H9 (cell line): ENCODE data around the gene EFNA1. TPM values are rescaled to one million over a fixed set of nuclear protein-coding genes. Genes with fewer than 3 reads are reported as not detected.

Source experiments
- DNase-seq: peaks from one replicate; pipeline ENCODE4 v3.0.0-alpha.2; 2017
- H2AFZ ChIP-seq: one replicate; pipeline ENCODE4 v1.6.1; 2013; ENCODE audit warnings: mild to moderate bottlenecking, low read length, control low read depth, moderate library complexity
- H2AK5ac ChIP-seq: 2 replicates; pipeline ENCODE4 v1.6.1; 2013; ENCODE audit warnings: low read length, control low read depth, mixed read lengths; ENCODE audit not compliant: insufficient read length
- H2BK120ac ChIP-seq: one replicate; pipeline ENCODE4 v1.6.1; 2013; ENCODE audit warnings: low read depth, mild to moderate bottlenecking, low read length, control low read depth, inconsistent platforms; ENCODE audit not compliant: poor library complexity, severe bottlenecking
- H2BK12ac ChIP-seq: 2 replicates; pipeline ENCODE4 v1.6.1; 2013; ENCODE audit warnings: low read length, control low read depth, mixed read lengths, low read depth; ENCODE audit not compliant: insufficient read length
- H2BK15ac ChIP-seq: 2 replicates; pipeline ENCODE4 v1.6.1; 2013; ENCODE audit warnings: low read depth, low read length, control low read depth
- H2BK20ac ChIP-seq: one replicate; pipeline ENCODE4 v1.6.1; 2013; ENCODE audit warnings: low read depth, mild to moderate bottlenecking, low read length, control low read depth, inconsistent platforms; ENCODE audit not compliant: poor library complexity, severe bottlenecking
- H2BK5ac ChIP-seq: 2 replicates; pipeline ENCODE4 v1.6.1; 2013; ENCODE audit warnings: low read length, control low read depth, mixed read lengths; ENCODE audit not compliant: insufficient read length
- H3K14ac ChIP-seq: 2 replicates; pipeline ENCODE4 v1.6.1; 2013; ENCODE audit warnings: low read length, control low read depth; ENCODE audit not compliant: insufficient read depth
- H3K18ac ChIP-seq: 2 replicates; pipeline ENCODE4 v1.6.1; 2013; ENCODE audit warnings: low read depth, mild to moderate bottlenecking, mixed read lengths, low read length, control low read depth; ENCODE audit not compliant: insufficient read length
- H3K23ac ChIP-seq: 2 replicates; pipeline ENCODE4 v1.6.1; 2013; ENCODE audit warnings: low read length, control low read depth, mixed read lengths, low read depth; ENCODE audit not compliant: insufficient read length
- H3K23me2 ChIP-seq: 2 replicates; pipeline ENCODE4 v1.6.1; 2013; ENCODE audit warnings: low read depth, mild to moderate bottlenecking, mixed read lengths, low read length, control low read depth; ENCODE audit not compliant: insufficient read length, poor library complexity, severe bottlenecking
- H3K27ac ChIP-seq: 2 replicates; pipeline ENCODE4 v1.5.1; 2013; ENCODE audit warnings: low read length, control low read depth, mixed read lengths, low read depth; ENCODE audit not compliant: insufficient read length
- H3K27me3 ChIP-seq: 2 replicates; pipeline ENCODE4 v1.6.1; 2013; ENCODE audit warnings: low read length, control low read depth, inconsistent platforms; ENCODE audit not compliant: insufficient read depth
- H3K4ac ChIP-seq: 2 replicates; pipeline ENCODE4 v1.6.1; 2013; ENCODE audit warnings: low read depth, mild to moderate bottlenecking, control low read depth, inconsistent platforms, low read length, moderate library complexity
- H3K4me1 ChIP-seq: 2 replicates; pipeline ENCODE4 v1.6.1; 2013; ENCODE audit warnings: low read length, control low read depth, inconsistent platforms; ENCODE audit not compliant: insufficient read depth
- H3K4me2 ChIP-seq: 2 replicates; pipeline ENCODE4 v1.6.1; 2013; ENCODE audit warnings: low read length, control low read depth, mixed read lengths; ENCODE audit not compliant: insufficient read length, insufficient read depth
- H3K56ac ChIP-seq: 2 replicates; pipeline ENCODE4 v1.6.1; 2013; ENCODE audit warnings: low read depth, mild to moderate bottlenecking, mixed read lengths, low read length, control low read depth; ENCODE audit not compliant: insufficient read length
- H3K79me1 ChIP-seq: 2 replicates; pipeline ENCODE4 v1.6.1; 2013; ENCODE audit warnings: low read depth, mild to moderate bottlenecking, moderate library complexity, low read length, control low read depth, inconsistent platforms; ENCODE audit not compliant: insufficient read depth, poor library complexity, severe bottlenecking
- H3K79me2 ChIP-seq: 2 replicates; pipeline ENCODE4 v1.6.1; 2013; ENCODE audit warnings: low read length, control low read depth, inconsistent platforms; ENCODE audit not compliant: insufficient read depth
- H3K9ac ChIP-seq: 2 replicates; pipeline ENCODE4 v1.6.1; 2013; ENCODE audit warnings: low read length, control low read depth, mixed read lengths; ENCODE audit not compliant: insufficient read length; ENCODE audit errors: extremely low read depth
- H3K9me3 ChIP-seq: one replicate; pipeline ENCODE4 v1.6.1; 2013; ENCODE audit warnings: low read depth, low read length, inconsistent platforms; ENCODE audit not compliant: control insufficient read depth
- H3T11ph ChIP-seq: one replicate; pipeline ENCODE4 v1.6.1; 2013; ENCODE audit warnings: mild to moderate bottlenecking, low read length, control low read depth, inconsistent platforms
- H4K20me1 ChIP-seq: one replicate; pipeline ENCODE4 v1.6.1; 2013; ENCODE audit not compliant: control insufficient read depth, insufficient read length, insufficient read depth
- H4K5ac ChIP-seq: 2 replicates; pipeline ENCODE4 v1.6.1; 2013; ENCODE audit warnings: low read depth, mild to moderate bottlenecking, mixed read lengths, low read length, control low read depth; ENCODE audit not compliant: insufficient read length
- H4K8ac ChIP-seq: replicated peaks from 2 replicates; pipeline ENCODE4 v1.6.1; 2013; ENCODE audit warnings: low read length, control low read depth, mixed read lengths, low read depth; ENCODE audit not compliant: insufficient read length
- H4K91ac ChIP-seq: 2 replicates; pipeline ENCODE4 v1.6.1; 2013; ENCODE audit warnings: low read depth, mild to moderate bottlenecking, moderate library complexity, mixed read lengths, low read length, control low read depth; ENCODE audit not compliant: insufficient read length
- H3K27ac Mint-ChIP-seq, 3 experiments: 2 replicates in 2 of 3; 3 replicates in 1 of 3; pipeline ENCODE4 v1.8.0; 2020 to 2021; ENCODE audit warnings: mixed read lengths in 3 of 3, mild to moderate bottlenecking in 1 of 3, moderate library complexity in 1 of 3
- H3K27me3 Mint-ChIP-seq: 2 replicates; pipeline ENCODE4 v1.8.0; 2021; ENCODE audit warnings: low read depth, mild to moderate bottlenecking, moderate library complexity, mixed read lengths
- H3K36me3 Mint-ChIP-seq, 3 experiments: 2 replicates in 2 of 3; 3 replicates in 1 of 3; pipeline ENCODE4 v1.8.0; 2020 to 2021; ENCODE audit warnings: low read depth in 3 of 3, mixed read lengths in 3 of 3; ENCODE audit not compliant: insufficient read depth in 1 of 3
- H3K4me1 Mint-ChIP-seq, 2 experiments: 2 replicates each; pipeline ENCODE4 v1.8.0; 2020; ENCODE audit warnings: mixed read lengths in 2 of 2
- H3K4me3 Mint-ChIP-seq, 2 experiments: 2 replicates in 1 of 2; 3 replicates in 1 of 2; pipeline ENCODE4 v1.8.0; 2020 to 2021; ENCODE audit warnings: mild to moderate bottlenecking in 2 of 2, mixed read lengths in 2 of 2, moderate library complexity in 1 of 2
- H3K9me3 Mint-ChIP-seq, 2 experiments: 2 replicates in 1 of 2; 3 replicates in 1 of 2; pipeline ENCODE4 v1.8.0; 2020; ENCODE audit warnings: mild to moderate bottlenecking in 2 of 2, mixed read lengths in 2 of 2, moderate library complexity in 1 of 2
- CTCF ChIP-seq: fragments of 200-600 bp; sonication (generic); conservative IDR thresholded peaks from 3 replicates; pipeline ENCODE4 v1.8.0; 2021; ENCODE audit warnings: antibody characterized with exemption, mild to moderate bottlenecking
- WGBS: extraction: QIAGEN DNeasy Blood & Tissue Kit; methylation state at CpG from one replicate; pipeline ENCODE4 v1.1.7; 2013; ENCODE audit warnings: missing lambda C conversion rate, low lambda C conversion rate, mixed read lengths; ENCODE audit not compliant: insufficient read length; ENCODE audit errors: extremely low coverage; 5-methylcytosine and 5-hydroxymethylcytosine counted together
- total RNA-seq: library from RNA; stranded (reverse); gene quantifications from 2 replicates; pipeline ENCODE4 v1.2.1, GENCODE V29; 2021

The EFNA1 gene
- total RNA-seq, 1 experiment from 2014 or later: 1.4 TPM

- Histone ChIP-seq H3K4ac (no peak overlapping the region), H3K56ac (no peak overlapping the region), H3K4me2 (no peak overlapping the region), H2BK12ac (no peak overlapping the region), H3K9me3 (no peaks in the 10 kb centered on the region), H2BK15ac (no peak overlapping the region), H4K91ac (no peak overlapping the region), H3K23ac (no peak overlapping the region), H3K79me2 (no peaks in the 10 kb centered on the region), H3K4me1 (peaks cover 3% of the 10 kb centered on the region), H2BK120ac (no peak overlapping the region), H3K9ac (no peak overlapping the region), H3K27ac (no peak overlapping the region), H3K14ac (no peak overlapping the region), H3K18ac (no peak overlapping the region), H4K20me1 (no peaks in the 10 kb centered on the region), H2BK20ac (no peak overlapping the region), H2AK5ac (no peak overlapping the region), H4K8ac (no peak overlapping the region), H3T11ph (no peak overlapping the region), H3K79me1 (no peaks in the 10 kb centered on the region), H4K5ac (no peak overlapping the region), H3K27me3 (no peaks in the 10 kb centered on the region), H3K23me2 (no peaks in the 10 kb centered on the region), H2BK5ac (no peak overlapping the region), H2AFZ (no peak overlapping the region)
- H3K9me3 Mint-ChIP-seq: peaks cover 0 to 2% of the 10 kb centered on the region in 2 experiments; a peak in 1 of 5 replicates
- TF ChIP-seq CTCF: no peak
- H3K4me1 Mint-ChIP-seq: peaks cover 17 to 31% of the 10 kb centered on the region in 2 experiments
- no peak overlapping the region for H3K4me3 Mint-ChIP-seq
- H3K36me3 Mint-ChIP-seq: peaks cover 19 to 41% (median 37%) of the 10 kb centered on the region in 3 experiments; a peak in 6 of 7 replicates
- no peak overlapping the region; a peak in 2 of 7 replicates for H3K27ac Mint-ChIP-seq
- no peak for DNase-seq
- no CpG with 5 or more reads among the region's 4 CpGs for whole genome bisulfite sequencing
- peaks cover 1% of the 10 kb centered on the region; the same call in 1 of the 2 replicates for H3K27me3 Mint-ChIP-seq
Observed at GRCh38 chr1:155184351-155184811, 56.7 kb downstream of the EFNA1 start.

Other genes with a start within 250 kb of the EFNA1 start
- 26.3 and 30.2 TPM in 2 replicates for gene PMVK, start 191.2 kb upstream of the EFNA1 start, total RNA-seq
- 21.6 and 22.5 TPM in 2 replicates for gene PBXIP1, start 171.8 kb upstream of the EFNA1 start, total RNA-seq
- gene PYGO2, start 166.1 kb upstream of the EFNA1 start, total RNA-seq: 38.7 and 39.5 TPM in 2 replicates
- 168 and 173 TPM in 2 replicates for gene SHC1, start 157.1 kb upstream of the EFNA1 start, total RNA-seq
- 279 and 283 TPM in 2 replicates for gene CKS1B, start 153.2 kb upstream of the EFNA1 start, total RNA-seq
- gene FLAD1, start 144.5 kb upstream of the EFNA1 start, total RNA-seq: 97.0 and 102 TPM in 2 replicates
- gene LENEP, start 134.3 kb upstream of the EFNA1 start, total RNA-seq: 1.4 and 2.8 TPM in 2 replicates
- gene ZBTB7B, start 125.1 kb upstream of the EFNA1 start, total RNA-seq: 33.5 and 38.3 TPM in 2 replicates
- gene DCST2, start 94.1 kb upstream of the EFNA1 start, total RNA-seq: 0.35 and 0.44 TPM in 2 replicates
- not detected in 2 replicates for gene DCST1, start 94.1 kb upstream of the EFNA1 start, total RNA-seq
- gene ADAM15, start 76.6 kb upstream of the EFNA1 start, total RNA-seq: 29.6 and 30.6 TPM in 2 replicates
- 11.7 and 11.8 TPM in 2 replicates for gene EFNA4, start 64.1 kb upstream of the EFNA1 start, total RNA-seq
- 3.9 and 4.6 TPM in 2 replicates for gene EFNA3, start 49.0 kb upstream of the EFNA1 start, total RNA-seq
- 24.9 and 26.0 TPM in 2 replicates for gene SLC50A1, start 8.0 kb downstream of the EFNA1 start, total RNA-seq
- 47.4 and 48.5 TPM in 2 replicates for gene DPM3, start 12.7 kb downstream of the EFNA1 start, total RNA-seq
- 149 and 152 TPM in 2 replicates for gene KRTCAP2, start 45.4 kb downstream of the EFNA1 start, total RNA-seq
- 16.5 and 18.4 TPM in 2 replicates for gene TRIM46, start 46.0 kb downstream of the EFNA1 start, total RNA-seq
- gene THBS3, start 80.0 kb downstream of the EFNA1 start, total RNA-seq: 5.0 and 5.9 TPM in 2 replicates
- gene MTX1, start 80.8 kb downstream of the EFNA1 start, total RNA-seq: 43.6 and 45.0 TPM in 2 replicates
- gene ENTREP3, start 127.6 kb downstream of the EFNA1 start, total RNA-seq: 40.8 and 41.0 TPM in 2 replicates
- gene SCAMP3, start 134.5 kb downstream of the EFNA1 start, total RNA-seq: 52.5 and 54.0 TPM in 2 replicates
- 77.5 and 81.5 TPM in 2 replicates for gene CLK2, start 145.6 kb downstream of the EFNA1 start, total RNA-seq
- 4.7 and 5.4 TPM in 2 replicates for gene HCN3, start 149.6 kb downstream of the EFNA1 start, total RNA-seq
- 0.13 TPM in 1 of 2 replicates, not detected in the other for gene PKLR, start 173.6 kb downstream of the EFNA1 start, total RNA-seq
- gene FDPS, start 181.0 kb downstream of the EFNA1 start, total RNA-seq: 271 and 273 TPM in 2 replicates
- gene RUSC1, start 193.0 kb downstream of the EFNA1 start, total RNA-seq: 66.9 and 70.8 TPM in 2 replicates